Measurements from ENCODE around the gene DET1. TPM values are rescaled to one million over a fixed set of nuclear protein-coding genes. Genes with fewer than 3 reads are reported as not detected.

Gene DET1
- 5.6 to 6.5 TPM (median 6.0 TPM) in 5 replicates for total RNA-seq (2022; extraction: Qiagen RNA extraction)

GRCh38 chr15:88546248-88547129 lies at the start of gene DET1:
TSS of gene DET1 (minus strand) at chr15:88546681. CDS start at chr15:88531705, 14,976 bp downstream.

GRCh38 chr15:88467073-88467934 lies 79.2 kb downstream of the DET1 start, which contains the start of the genes MRPL46 and MRPS11:
TSS of gene MRPL46 (minus strand) at chr15:88467388. CDS start at chr15:88467377, 11 bp downstream.
TSS of gene MRPS11 (plus strand) at chr15:88467708. CDS start at chr15:88467718, 10 bp downstream.

Other genes with a start within 250 kb of the DET1 start
- 51.8 to 62.5 TPM (median 55.1 TPM) in 5 replicates for gene MRPL46, start 79.3 kb downstream of the DET1 start, total RNA-seq (2022; extraction: Qiagen RNA extraction)
- gene MRPS11, start 79.0 kb downstream of the DET1 start, total RNA-seq (2022; extraction: Qiagen RNA extraction), result 93.7 to 103 TPM (median 95.7 TPM) in 5 replicates
- 72.5 to 84.1 TPM (median 79.5 TPM) in 5 replicates for gene AEN, start 74.7 kb upstream of the DET1 start, total RNA-seq (2022; extraction: Qiagen RNA extraction)
- gene ISG20, start 92.3 kb upstream of the DET1 start, total RNA-seq (2022; extraction: Qiagen RNA extraction), result 32.2 to 43.2 TPM (median 39.9 TPM) in 5 replicates

Measured in A549 treated with dexamethasone at 1 μM for 4 hours (cell line).